Stimulated activated CD4-positive, alpha-beta T cell treated with anti-CD3 and anti-CD28 coated beads, Interleukin-12 subunit alpha, Interleukin-12 subunit beta, amount 100 ng/mL, for 24 hours (primary cell): Measurements from ENCODE around the gene IMMT.
"Not testable (repeated sequence)": the region's sequence is repeated elsewhere in the genome, so short reads cannot be mapped to it uniquely, and the experiment has no call there.

Experiments
- DNase-seq, 2 experiments: peaks; one replicate each; pipeline ENCODE4 v3.0.0-alpha.2; 2020; ENCODE audit warnings: low read depth in 2 of 2

Gene IMMT

DNA sequence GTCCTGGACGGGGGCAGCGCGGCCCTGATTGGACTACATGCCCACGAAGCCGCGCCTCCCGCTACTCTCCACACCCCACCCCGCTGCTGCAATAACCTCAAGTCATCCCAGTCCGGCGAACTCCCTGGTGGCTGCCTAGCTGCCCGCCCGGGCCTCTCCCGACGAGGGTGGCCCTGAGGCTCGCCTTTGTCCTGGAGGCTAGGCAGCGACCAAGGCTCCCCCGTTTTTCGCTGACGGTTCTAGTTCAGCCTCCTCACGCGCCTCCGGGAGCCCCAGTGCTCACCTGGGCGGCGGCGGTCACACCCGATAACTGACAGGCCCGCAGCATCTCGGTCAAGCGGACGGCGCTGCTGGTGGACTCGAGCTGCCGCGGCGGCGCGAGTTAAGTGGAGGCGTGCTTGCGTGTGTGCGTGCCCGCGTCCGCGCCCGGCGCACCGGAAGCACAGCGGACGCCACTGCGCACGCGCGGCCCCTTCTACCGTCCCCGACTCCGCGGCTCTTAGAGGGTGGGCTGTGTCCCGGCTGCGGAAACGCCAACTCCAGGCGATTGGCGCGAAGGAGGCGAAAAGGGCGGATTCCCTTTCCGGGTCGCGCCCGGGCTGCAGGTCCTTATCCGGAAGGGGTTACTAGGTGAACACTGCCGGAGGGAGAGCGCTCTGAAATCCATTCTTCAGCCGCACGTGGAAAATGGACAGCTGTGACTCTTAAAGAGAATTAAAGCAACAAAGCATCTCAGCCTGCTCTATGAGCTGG lies at the start of gene IMMT:
Gene IMMT (minus strand): TSS at position 408 of the 753 bp plus-strand sequence. CDS start 80 bp downstream, at position 328.
- DNase-seq, result peak; percentile 95

DNA sequence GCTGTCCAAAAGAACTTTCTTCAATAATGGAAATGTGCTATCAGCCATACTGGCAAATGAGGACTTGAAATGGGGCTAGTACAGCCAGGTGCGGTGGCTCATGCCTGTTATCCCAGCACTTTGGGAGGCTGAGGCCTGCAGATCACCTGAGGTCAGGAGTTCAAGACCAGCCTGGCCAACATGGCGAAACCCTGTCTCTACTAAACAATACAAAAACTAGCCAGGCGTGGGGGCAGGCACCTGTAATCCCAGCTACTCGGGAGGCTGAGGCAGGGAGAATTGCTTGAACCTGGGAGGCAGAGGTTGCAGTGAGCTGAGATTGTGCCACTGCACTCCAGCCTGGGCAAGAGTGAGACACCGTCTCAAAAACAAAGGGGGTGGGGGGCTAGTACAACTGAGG lies 49.5 kb upstream of the IMMT start:
- DNase-seq, result not testable (repeated sequence)

DNA sequence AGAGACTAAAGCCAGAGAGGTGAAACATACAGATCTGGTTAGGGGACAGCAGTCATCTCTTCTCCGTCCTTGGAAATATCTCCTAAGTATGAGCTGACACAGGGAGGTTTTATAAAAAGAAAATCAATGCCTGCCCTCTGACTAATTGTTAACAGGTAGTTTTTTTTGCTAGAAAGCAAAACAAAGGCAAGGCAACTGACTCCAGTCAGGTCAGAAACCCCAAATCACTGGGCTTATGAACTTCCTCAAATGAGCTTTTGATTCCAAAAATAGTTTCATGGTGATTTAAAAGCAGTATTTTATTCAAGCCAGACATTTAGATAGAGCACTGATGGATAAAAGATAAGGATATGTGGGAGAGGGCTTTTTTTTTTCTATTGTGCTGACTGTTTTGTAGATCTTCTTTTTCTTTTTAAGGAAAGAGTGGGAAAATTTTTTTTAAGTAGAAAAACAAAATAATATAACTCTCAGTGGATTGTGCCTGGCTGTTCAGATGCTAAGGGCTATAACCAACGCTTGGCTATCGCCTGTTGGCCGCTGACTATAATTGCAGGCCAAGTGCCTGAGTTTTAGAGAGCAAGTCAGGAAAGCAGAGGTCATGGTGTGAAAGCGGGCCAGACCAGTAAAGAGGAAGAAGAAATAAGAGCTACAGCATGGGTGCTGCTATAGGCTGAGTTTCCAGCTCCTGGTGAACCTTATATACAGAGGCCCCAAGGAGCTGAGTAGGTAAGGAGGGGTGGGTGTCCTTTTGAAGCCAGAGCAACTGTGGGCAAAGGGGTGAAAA lies 48.9 kb upstream of the IMMT start:
- no peak for DNase-seq

DNA sequence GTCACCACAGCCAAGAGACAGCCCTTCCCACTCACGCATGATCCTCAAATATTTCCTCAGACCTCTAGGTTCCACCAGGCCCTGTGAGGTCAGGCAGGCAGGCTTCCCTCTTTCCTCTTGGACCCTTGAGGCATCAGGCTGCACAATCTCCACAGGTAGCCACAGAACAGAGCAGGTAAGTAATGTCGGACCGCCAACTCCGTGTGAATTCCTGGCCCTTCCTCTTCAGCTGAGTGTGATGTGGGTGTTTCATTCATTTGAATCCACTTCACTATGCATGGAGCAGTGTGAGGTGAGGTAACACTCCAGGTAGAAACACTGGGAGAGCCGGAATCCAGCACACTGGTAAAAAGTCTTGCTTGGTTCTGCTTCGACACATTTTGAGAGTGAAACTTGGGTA lies 48.0 kb upstream of the IMMT start:
- no peak for DNase-seq

DNA sequence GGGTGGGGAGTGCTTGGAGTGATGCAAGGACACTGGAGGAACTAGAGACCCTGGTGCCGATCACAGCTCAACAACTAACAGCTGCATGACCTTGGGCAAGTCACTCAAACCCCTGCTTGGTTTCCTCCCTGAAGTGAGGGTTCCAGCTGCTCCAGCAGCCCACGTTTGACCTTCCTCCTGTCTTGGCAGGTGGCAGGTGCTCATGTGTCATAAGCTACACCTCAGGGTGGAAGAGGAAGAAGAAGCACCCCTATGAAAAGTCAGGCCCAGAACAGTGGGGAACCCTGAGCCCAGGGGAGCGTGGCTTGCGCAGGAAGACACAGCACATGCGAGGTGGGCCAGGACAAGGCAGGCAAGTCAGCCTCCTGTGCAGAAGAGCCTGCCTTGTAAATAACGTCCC lies 46.3 kb upstream of the IMMT start:
- DNase-seq, result no peak

DNA sequence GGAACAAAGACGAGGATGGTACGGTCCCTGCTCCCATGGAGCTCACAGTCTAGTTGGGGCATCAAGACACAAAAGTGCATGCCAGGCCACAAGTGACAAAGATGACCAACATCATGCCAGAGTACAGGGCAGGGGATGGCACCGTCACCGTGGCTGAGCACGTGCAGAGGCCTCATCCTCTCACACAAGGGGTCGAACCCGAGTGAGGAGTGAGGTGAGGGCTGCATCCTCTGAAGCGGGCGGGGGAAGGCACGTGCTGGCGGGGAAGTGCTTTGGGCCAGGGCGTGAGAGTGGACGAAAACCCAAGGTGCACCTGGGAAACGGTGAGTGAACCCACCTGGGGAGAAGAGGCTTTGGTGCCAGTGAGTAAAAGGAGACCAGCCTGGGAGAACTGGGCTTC lies 45.0 kb upstream of the IMMT start:
- no peak for DNase-seq

DNA sequence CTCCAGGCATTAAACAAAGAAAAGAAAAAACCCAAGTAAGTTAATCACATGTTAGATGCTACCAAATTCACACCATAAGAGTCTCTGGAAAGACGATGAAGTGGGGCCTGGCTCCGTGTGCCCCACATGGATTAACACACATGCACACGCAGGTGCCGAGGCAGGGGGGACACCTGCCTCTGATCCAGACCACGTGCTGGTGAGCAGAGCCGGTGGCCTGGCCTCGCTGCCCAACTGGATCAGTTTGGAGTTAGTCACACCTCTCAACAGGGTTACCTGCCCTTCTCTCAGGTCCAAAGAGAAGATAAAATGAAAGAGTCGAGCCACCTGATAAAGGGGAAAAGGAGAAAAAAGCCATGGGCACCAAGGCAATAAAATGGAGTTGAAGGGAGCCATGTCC lies 44.5 kb upstream of the IMMT start:
- DNase-seq, result no peak

DNA sequence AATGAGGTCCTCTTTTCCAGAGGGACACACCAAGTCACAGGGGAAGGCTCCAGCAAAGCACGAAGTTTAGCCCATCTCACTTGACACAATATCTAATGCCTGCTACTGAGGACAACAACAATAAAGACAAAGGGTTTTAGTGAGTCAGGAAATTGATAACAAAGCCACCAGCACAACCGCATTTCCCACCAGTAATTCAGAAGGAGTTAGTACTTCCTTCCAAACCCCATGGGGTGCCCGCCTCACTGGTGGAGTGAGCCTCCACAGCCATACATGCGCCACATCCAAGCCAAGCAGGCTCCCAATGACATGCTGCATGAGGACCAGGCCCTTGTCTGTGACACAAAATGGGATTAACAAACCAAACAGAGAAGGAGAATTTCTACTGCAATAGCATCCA lies 44.1 kb upstream of the IMMT start:
- no peak for DNase-seq

DNA sequence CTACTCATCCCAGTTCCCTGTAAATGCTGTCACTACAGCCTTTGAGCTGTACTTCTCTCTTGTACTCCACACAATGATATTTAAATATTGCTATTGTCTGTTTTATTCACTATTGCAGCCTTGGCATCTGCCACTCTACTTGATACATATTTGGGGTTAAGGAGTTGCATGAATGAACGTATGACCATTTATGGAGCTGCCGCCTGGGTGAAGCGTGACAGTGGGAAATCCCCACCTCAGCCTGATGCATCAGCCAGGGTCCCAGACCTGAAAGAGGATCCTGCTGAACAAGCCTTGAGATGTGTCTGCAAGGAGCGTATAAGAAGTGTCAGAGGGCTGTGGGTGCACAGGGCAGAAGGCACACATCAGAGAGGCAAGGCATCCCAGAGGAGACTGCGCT lies 43.1 kb upstream of the IMMT start:
- DNase-seq, result peak; percentile 31 to 32

DNA sequence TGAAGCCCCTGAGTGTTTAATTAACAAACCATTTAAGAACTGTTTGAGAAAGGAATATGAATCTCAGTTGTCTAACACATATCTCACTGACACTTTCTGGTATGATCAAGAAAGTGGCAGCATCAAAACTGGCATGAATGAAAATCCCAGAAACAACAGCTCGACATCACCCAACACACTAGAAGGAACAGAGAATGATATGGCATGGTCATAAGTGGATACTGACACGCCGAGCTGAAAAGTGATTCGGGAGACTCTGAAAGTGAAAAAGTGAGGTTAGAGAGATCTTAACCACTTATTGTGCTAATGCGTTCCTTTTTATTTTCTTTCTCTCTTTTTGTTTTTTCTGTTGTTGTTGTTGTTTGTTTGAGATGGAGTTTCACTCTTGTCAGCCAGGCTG lies 41.9 kb upstream of the IMMT start:
- DNase-seq, result no peak

DNA sequence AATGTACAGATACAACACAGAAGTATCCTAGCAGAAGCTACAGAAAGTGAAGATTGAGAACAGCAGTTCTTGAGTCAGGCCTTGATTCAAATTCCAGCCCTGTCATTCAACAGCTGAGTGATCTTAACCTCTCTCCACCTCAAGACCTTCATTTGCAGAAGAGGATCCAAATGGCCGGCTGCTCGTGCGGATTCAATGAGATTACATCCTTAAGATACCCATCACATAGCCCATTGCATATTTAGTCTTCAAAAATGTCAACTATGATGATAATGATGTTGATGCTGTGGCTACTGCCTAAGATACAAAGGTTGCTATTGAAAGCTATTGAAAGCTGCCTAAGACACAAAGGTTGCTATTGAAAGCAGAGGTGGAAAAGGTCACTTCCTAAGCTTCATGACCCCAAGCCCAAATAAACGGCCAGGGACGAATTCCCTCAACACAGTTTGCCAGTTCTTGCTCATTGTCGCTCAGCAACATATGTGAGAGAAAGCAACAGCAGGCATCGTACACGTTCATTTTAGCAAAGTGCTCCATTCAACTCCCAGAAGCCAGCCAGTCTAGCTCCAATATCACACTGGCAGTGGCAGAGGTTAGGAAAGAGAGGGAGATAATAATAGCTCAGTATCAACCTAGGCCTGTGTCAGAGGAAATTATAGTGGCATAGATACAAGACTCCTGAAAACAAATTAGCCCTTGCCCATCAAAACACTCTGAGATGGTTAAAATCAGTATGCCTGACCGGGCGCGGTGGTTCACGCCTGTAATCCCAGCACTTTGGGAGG lies 40.1 kb upstream of the IMMT start:
- no peak for DNase-seq

DNA sequence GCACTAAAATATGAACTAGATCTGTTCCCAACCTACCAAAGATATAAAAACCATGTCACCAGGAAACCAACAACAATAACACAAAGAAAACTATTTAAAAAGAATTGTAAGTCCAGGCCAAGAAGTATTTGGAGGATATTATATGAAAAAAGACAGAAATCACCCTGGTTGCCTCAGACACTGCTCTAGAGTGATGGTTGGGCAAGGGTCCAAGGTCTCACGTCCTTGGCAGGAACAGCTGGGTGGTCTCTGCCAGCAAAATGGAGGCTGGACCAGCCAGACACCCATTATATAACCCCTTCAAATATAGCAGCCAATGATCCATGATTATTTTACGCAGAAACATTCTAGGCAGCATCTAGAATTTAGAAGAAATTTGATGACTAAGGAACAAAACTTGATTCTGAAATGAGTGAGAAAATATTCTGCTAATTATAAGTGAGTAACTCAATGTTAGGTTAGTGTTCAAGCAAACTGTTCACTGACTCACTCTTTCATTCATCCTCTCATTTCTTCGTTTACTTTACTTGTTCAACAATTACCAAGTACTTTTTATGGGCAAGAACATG lies 39.4 kb upstream of the IMMT start:
- DNase-seq, result no peak

DNA sequence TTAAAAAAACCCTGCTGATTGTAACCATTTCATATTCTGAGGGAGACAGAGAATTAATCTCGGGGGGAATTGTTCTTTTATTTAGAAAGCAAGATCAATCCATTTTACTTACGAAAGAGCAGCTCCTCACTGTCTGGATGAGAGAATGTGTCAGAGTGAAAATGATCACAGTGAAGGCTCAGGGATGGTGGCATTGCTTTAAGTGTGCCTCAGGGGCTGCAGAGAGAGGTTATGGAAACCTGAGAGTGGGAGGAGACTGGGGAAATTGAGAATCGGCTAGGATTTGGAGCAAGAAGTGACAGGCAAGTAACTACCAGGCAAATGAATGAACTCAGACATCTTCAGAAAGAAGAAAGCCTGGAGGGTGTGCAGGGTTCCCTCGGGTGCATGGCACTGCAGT lies 38.2 kb upstream of the IMMT start:
- DNase-seq, result no peak

DNA sequence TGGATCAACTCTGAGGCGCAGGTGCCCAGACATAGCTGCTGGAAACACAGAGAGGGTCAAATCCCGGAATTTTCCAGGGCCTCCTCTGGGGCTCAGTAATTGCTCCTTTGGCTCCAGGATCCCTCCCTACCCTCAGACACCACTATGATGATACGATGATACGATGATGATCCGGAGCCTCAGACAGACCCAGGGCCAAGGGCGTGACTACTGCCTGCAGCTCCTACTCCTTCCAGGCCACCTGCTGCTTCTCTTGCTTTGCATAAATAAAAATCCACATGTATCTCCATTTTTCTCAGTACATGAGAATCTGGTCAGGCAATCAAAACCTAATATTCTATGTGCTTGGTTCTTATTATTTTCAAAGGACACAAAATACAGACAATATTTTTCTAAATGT lies 37.6 kb upstream of the IMMT start:
- DNase-seq, result no peak

DNA sequence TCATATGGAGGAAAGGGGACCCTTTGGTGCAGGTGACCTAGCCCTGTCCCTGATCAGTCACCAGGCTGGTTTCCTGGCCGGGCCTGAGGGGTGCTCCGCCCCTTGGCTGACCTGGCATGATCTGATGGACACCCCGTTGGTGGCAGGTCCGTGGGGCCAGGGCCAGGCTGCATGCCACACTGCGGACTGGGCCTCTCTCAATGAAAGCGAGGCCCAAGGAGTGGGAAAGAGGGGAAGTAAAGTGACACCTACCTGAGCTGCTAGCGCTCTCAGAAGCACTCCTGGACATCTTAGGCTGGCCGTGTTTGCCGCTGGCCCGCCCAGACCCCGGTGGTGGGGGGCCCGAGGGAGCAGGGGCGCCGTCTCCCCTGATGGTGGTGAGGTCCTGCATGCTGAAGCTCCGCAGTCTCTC lies 37.1 kb upstream of the IMMT start:
- DNase-seq, result no peak

DNA sequence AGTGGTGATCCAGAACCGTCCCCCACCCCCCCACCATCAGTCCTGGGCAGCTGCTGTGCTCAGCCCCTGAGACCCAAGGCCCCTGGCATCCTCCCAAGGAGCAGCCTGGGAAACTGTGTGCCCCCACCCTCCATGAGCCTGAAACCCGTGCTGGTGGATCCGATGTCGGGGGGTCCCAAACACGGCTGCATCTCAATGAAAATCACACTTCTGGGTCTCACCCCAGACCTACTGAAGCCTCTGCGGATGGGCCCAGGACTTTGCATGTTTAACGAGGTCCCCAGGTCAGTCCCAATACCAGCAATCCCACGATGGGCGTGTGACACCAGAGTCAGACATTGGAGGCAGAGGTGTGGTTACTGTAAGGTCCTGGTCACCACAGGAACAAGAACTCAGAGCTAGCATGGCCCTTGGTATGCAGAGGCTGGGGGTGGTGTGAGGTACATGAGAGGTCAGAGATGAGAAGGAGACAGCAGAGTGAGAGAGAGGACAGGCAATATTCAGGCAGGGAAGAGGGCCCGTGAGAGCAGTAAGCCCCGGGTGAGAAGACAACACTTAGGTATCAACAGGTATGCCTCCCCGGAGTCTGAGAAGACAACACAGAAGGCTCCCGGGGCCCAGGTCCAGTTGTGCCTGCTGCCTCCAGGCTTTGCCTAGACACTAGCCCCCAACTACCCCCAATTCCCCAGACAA lies 36.6 kb upstream of the IMMT start:
- DNase-seq, result no peak

DNA sequence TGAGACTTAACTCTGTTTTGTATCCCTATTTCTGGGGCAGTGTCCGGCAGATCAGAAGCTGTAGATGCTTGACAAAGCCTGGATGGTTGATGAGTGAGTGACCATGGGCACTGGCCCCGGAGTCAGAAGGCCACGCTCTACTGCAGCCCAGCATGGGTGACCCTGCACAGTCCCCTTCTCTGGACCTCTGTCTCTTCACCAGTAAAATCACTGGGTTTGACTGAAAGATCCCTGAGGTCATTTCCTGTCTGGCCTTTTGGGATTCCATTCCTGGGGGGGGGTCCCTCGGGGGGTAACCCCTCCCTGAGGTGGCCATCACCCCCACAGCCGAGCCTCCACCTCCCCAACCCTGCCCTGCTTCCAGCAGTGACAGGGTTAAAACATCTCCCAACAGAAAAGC lies 35.7 kb upstream of the IMMT start:
- no peak for DNase-seq

DNA sequence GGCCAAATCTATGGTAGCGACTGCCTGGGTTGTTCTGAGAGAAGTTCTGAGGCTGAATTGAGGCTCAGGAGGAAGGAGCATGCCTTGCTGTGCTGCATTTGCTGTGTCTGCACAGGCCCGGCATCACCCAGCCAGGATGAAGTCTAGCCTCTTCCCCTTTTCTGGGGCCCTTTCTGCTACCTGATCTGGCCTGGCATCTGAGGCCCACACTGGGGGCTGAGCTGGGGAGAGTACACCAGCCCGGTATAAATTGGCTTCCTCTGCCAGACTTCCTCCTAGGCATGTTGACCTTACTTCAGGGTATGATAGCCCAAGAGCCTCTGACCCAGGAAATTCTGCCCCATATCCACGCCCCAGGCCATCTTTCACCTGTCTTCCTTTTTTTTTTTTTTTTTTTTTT lies 34.0 kb upstream of the IMMT start:
- DNase-seq, result no peak

DNA sequence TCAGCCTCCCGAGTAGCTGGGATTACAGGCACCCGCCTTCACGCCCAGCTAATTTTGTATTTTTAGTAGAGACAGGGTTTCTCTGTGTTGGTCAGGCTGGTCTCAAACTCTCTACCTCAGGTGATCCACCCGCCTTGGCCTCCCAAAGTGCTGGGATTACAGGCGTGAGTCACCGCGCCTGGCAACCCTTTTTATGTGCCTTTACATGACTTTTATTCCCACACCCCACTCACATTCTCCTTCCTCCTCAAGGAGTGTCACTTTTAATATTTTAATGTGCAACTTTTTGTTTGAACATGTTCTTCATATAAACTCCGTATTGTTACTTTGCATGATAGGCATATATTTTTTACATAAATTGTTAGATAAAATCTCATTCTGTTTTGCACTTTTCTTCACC lies 33.3 kb upstream of the IMMT start:
- DNase-seq, result not testable (repeated sequence)

DNA sequence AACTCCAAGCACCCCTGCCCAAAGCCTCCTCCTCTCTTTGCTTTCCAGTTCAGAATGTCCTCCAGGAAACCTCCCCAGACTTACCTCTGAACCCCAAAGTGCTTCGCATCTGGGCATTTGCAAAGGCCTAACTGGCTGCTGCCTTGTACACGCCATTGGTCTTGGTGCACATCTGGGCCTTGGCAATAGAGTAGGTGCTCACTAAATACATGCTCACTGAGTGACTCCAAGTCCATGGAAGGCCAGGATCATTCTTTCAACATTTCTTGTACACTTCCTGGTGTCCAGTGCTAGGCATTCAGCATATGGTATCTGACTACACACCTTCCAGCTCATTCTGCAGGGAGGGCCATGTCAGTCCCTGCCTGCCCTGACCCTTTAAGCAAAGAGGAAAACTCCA lies 32.4 kb upstream of the IMMT start:
- DNase-seq, result no peak

DNA sequence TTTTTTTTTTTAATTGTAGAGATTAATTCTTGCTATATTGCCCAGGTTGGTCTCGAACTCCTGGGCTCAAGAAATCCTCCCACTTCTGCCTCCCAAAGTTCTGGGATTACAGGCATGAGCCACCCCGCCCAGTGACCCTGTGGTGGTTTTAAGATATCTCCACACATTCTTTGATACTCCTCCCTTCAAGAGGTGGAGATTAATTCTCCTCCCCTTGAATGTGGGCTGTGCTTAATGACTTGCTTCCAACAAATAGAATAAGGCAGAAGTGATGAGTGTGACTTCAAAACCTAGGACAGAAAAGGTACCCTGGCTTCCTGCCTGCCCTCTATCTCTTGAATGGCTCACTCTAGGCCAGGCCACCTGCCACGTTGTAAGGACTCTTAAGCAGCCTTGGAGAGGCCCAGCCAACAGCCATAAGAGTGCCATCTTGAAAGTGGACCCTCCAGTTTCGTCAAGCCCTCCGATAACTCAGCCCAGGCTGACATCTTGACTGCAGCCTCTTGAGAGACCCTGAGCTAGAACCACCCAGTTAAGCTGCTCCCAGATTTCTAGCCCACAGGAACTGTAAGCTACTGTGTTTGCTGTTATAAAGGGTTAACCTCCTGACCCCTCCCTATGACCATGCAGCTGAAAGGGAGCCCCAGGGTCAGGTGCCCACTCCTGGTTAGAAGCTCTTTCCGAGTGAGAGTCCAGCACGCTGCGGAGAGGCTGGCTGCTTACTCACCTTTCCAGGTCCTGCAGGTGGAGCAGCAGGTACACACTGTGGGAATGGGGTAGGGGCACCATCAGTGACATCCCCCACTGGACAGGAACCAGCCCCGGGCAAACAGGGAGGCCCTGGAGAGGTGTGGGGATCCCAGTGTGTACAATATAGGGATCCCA lies 31.6 kb upstream of the IMMT start:
- no peak for DNase-seq
